ENCODE measurements around the gene LCE7A.

- TF ChIP-seq CTCF (IDR thresholded peaks at IDR 0.05; ENCODE audit: insufficient read depth, low read depth, low read length) (peak; percentile 31), EZH2 (IDR thresholded peaks at IDR 0.05; ENCODE audit: insufficient read depth, low read length) (no peak)
Observed at GRCh38 chr1:152870831-152871730, 11.3 kb downstream of the LCE7A start.
